Measurements from ENCODE around the gene EPAS1.

The EPAS1 gene

DNA sequence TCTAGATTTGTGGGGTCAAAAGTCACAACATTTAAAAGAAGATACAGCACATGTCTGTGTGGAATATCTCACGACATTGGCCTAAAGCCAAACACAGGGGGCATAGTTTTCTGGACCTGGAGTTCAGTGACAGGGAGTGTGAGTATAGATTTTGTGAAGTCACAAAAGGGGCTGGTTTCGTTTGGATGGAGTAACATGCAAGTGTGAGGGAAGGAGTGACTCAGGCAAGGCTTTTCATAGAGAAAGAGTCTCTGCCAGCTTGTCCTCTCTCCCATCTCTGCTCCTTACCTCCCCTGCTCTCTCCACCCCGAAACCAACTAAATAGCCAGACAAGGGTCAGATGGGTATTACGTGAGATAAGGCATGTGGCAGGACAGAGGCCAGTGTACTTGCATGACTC lies 3.7 kb upstream of the EPAS1 start:
- Histone ChIP-seq H3K4me1 (ENCODE audit: insufficient read depth, low read length) (no peaks in the 10 kb centered on the region), H3K4me3 (ENCODE audit: low read length) (no peak overlapping the region), H3K36me3 (ENCODE audit: insufficient read depth, low read length) (no peaks in the 10 kb centered on the region), H3K27me3 (ENCODE audit: insufficient read depth, low read length) (peaks cover 41% of the 10 kb centered on the region), H3K9ac (ENCODE audit: low read depth, low read length) (no peak overlapping the region), H3K27ac (ENCODE audit: low read depth, low read length) (no peak overlapping the region), H3K9me3 (ENCODE audit: insufficient read depth, low read depth, low read length) (no peaks in the 10 kb centered on the region)
- WGBS = 87% methylated on average over 4 of the region's 4 CpGs

GRCh38 chr2:46294176-46294836 lies 2.9 kb upstream of the EPAS1 start:
- Histone ChIP-seq H3K9me3 (ENCODE audit: insufficient read depth, low read depth, low read length) (no peaks in the 10 kb centered on the region), H3K27me3 (ENCODE audit: insufficient read depth, low read length) (peaks cover 49% of the 10 kb centered on the region), H3K36me3 (ENCODE audit: insufficient read depth, low read length) (no peaks in the 10 kb centered on the region), H3K9ac (ENCODE audit: low read depth, low read length) (no peak overlapping the region), H3K27ac (ENCODE audit: low read depth, low read length) (no peak overlapping the region), H3K4me3 (ENCODE audit: low read length) (no peak overlapping the region), H3K4me1 (ENCODE audit: insufficient read depth, low read length) (peaks cover 2% of the 10 kb centered on the region; the same call in 1 of the 2 replicates)
- 68% methylated on average over 7 of the region's 7 CpGs for WGBS

DNA sequence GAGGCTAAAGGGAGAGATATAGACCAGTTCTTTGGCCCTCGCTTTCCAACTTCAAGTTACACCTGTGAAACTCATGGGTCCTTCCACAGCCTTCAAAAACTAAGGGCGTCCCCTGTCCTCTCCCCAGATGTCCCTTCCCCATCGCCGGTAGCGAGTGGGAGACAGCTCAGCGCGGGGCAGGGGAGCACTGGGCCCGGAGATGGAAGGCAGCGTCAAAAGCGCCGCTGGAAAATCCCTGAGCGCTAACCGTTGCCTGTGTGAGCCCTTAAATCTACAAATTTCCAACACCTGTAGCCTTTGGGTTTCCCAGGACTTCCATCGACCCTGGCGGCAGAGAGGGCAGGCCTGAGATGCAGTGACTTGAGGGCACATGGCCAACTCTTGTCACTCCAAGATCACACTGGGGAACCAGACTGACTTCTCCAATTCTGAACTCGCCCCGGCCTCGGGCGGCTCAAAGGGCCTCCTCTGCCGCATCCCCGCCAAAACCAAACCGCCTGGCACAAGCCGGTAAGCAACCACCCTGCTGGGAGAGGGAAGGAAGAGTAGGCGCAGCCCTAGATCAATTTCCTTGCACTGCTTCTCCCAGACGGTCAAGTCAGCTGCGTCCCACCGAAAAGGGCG lies 879 bp upstream of the EPAS1 start:
- no peak overlapping the region for H3K27ac ChIP-seq (ENCODE audit: low read depth, low read length)
- H3K36me3 ChIP-seq (ENCODE audit: insufficient read depth, low read length) = no peaks in the 10 kb centered on the region
- peaks cover 69% of the 10 kb centered on the region for H3K27me3 ChIP-seq (ENCODE audit: insufficient read depth, low read length)
- peaks cover 14% of the 10 kb centered on the region for H3K4me1 ChIP-seq (ENCODE audit: insufficient read depth, low read length)
- peak overlapping the region; percentile 75 for H3K4me3 ChIP-seq (ENCODE audit: low read length)
- 28% methylated on average over 28 of the region's 28 CpGs for WGBS
- H3K9ac ChIP-seq (ENCODE audit: low read depth, low read length) = 0 out of 2 replicates have a peak overlapping the region, but pooled peaks have one; percentile 25
- H3K9me3 ChIP-seq (ENCODE audit: insufficient read depth, low read depth, low read length) = no peaks in the 10 kb centered on the region

DNA sequence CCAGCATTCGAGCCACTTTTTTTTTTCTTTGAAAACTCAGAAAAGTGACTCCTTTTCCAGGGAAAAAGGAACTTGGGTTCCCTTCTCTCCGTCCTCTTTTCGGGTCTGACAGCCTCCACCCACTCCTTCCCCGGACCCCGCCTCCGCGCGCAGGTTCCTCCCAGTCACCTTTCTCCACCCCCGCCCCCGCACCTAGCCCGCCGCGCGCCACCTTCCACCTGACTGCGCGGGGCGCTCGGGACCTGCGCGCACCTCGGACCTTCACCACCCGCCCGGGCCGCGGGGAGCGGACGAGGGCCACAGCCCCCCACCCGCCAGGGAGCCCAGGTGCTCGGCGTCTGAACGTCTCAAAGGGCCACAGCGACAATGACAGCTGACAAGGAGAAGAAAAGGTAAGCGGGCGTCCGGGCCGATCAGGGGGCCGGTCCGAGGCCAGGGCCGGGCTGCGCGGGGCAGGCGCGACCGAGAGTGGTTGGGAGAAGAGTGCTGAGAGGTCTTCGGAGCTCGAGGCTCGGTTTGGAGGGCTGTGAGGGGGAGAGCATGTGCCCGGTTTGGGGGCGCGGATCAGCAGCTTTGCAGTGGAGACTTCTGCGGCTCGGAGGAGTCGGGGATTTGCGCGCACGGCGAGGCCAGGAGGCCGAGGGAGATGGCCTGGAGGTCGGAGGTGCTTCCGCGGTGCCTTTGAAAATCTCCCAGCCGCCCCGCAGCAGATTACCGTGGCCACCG lies 502 bp downstream of the EPAS1 start:
- peaks cover 82% of the 10 kb centered on the region for H3K27me3 ChIP-seq (ENCODE audit: insufficient read depth, low read length)
- H3K4me3 ChIP-seq (ENCODE audit: low read length) = peak overlapping the region; percentile 75
- no peaks in the 10 kb centered on the region for H3K36me3 ChIP-seq (ENCODE audit: insufficient read depth, low read length)
- no peaks in the 10 kb centered on the region for H3K9me3 ChIP-seq (ENCODE audit: insufficient read depth, low read depth, low read length)
- H3K9ac ChIP-seq (ENCODE audit: low read depth, low read length) = no peak overlapping the region
- H3K4me1 ChIP-seq (ENCODE audit: insufficient read depth, low read length) = peaks cover 14% of the 10 kb centered on the region
- WGBS = 1% methylated on average over 65 of the region's 65 CpGs
- H3K27ac ChIP-seq (ENCODE audit: low read depth, low read length) = no peak overlapping the region

GRCh38 chr2:46298272-46298521 lies 990 bp downstream of the EPAS1 start:
- H3K27ac ChIP-seq (ENCODE audit: low read depth, low read length) = no peak overlapping the region
- 1% methylated on average over 19 of the region's 19 CpGs for WGBS
- H3K4me3 ChIP-seq (ENCODE audit: low read length) = peak overlapping the region; percentile 75

GRCh38 chr2:46298522-46299353 lies 1.5 kb downstream of the EPAS1 start:
- H3K9ac ChIP-seq (ENCODE audit: low read depth, low read length) = no peak overlapping the region
- no peak overlapping the region for H3K27ac ChIP-seq (ENCODE audit: low read depth, low read length)

More at GRCh38 chr2:46298272-46298521, 990 bp downstream of the EPAS1 start:
- peaks cover 14% of the 10 kb centered on the region for H3K4me1 ChIP-seq (ENCODE audit: insufficient read depth, low read length)
- no peaks in the 10 kb centered on the region for H3K36me3 ChIP-seq (ENCODE audit: insufficient read depth, low read length)
- H3K9me3 ChIP-seq (ENCODE audit: insufficient read depth, low read depth, low read length) = no peaks in the 10 kb centered on the region
- H3K27me3 ChIP-seq (ENCODE audit: insufficient read depth, low read length) = peaks cover 85% of the 10 kb centered on the region
- H3K9ac ChIP-seq (ENCODE audit: low read depth, low read length) = no peak overlapping the region

DNA sequence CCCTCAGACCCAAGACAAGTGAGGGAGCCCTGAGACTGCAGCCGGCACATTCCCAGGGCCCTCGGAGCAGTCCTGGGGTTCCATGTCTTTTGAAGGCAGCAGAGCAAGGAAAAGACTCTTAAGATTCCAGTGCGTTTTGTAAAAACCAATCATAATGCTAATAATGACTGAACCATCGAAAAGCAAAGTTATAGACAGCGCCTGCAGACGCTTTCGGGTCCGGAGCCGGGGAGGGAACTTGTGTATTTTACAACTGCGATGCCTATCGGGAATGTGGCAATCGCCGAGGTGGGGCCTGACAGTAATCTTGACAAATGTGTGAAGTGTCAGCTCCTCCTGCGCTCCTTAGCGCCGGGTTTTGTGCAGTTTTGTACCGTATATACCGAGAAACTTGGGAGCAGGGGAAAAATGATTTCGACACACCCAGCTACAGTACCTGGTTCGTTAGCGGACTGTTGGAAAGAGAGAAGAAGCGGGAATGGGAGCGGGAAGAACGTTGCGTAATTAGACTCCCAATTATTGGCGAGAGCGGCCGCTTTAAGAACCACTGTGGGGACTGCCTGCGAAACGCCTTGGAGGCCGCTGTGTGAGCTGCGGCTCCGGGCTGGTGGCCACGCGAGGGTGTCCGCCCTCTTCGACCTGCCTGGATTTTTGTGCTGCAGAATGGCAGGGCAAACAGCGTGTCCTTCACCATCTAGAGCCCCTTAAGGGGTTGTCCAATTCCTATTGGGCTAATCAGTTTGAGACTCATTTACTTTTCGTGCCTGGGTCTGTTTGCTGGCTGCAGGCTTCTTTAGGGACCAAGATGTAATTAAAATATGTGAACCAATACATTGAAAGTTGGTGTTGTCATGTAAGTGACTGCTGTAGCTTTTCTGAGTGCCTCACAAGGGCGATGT lies 2.4 kb downstream of the EPAS1 start:
- H3K27me3 ChIP-seq (ENCODE audit: insufficient read depth, low read length) = peaks cover 89% of the 10 kb centered on the region

More at GRCh38 chr2:46298522-46299353, 1.5 kb downstream of the EPAS1 start:
- peak overlapping the region; percentile 75 for H3K4me3 ChIP-seq (ENCODE audit: low read length)
- peaks cover 90% of the 10 kb centered on the region for H3K27me3 ChIP-seq (ENCODE audit: insufficient read depth, low read length)
- no peaks in the 10 kb centered on the region for H3K9me3 ChIP-seq (ENCODE audit: insufficient read depth, low read depth, low read length)
- H3K4me1 ChIP-seq (ENCODE audit: insufficient read depth, low read length) = peaks cover 14% of the 10 kb centered on the region
- H3K36me3 ChIP-seq (ENCODE audit: insufficient read depth, low read length) = no peaks in the 10 kb centered on the region
- WGBS = 1% methylated on average over 71 of the region's 71 CpGs

GRCh38 chr2:46300406-46300832 lies 3.2 kb downstream of the EPAS1 start:
- Histone ChIP-seq H3K4me3 (ENCODE audit: low read length) (no peak overlapping the region), H3K27me3 (ENCODE audit: insufficient read depth, low read length) (peaks cover 81% of the 10 kb centered on the region)
- WGBS = 77% methylated on average over 6 of the region's 6 CpGs

More for the DNA sequence above, 2.4 kb downstream of the EPAS1 start:
- Histone ChIP-seq H3K4me1 (ENCODE audit: insufficient read depth, low read length) (peaks cover 20% of the 10 kb centered on the region), H3K9me3 (ENCODE audit: insufficient read depth, low read depth, low read length) (no peaks in the 10 kb centered on the region), H3K27ac (ENCODE audit: low read depth, low read length) (no peak overlapping the region), H3K4me3 (ENCODE audit: low read length) (peak overlapping the region; percentile 75), H3K9ac (ENCODE audit: low read depth, low read length) (no peak overlapping the region), H3K36me3 (ENCODE audit: insufficient read depth, low read length) (no peaks in the 10 kb centered on the region)
- WGBS = 2% methylated on average over 40 of the region's 40 CpGs

GRCh38 chr2:46302005-46302695 lies 4.9 kb downstream of the EPAS1 start:
- H3K27ac ChIP-seq (ENCODE audit: low read depth, low read length) = no peak overlapping the region
- peaks cover 29% of the 10 kb centered on the region for H3K4me1 ChIP-seq (ENCODE audit: insufficient read depth, low read length)
- WGBS = 100% methylated on average over 1 of the region's 4 CpGs
- peaks cover 66% of the 10 kb centered on the region for H3K27me3 ChIP-seq (ENCODE audit: insufficient read depth, low read length)
- H3K9me3 ChIP-seq (ENCODE audit: insufficient read depth, low read depth, low read length) = 0 out of 2 replicates have a peak, but pooled peaks cover 6% of the 10 kb centered on the region
- no peak overlapping the region for H3K4me3 ChIP-seq (ENCODE audit: low read length)
- no peaks in the 10 kb centered on the region for H3K36me3 ChIP-seq (ENCODE audit: insufficient read depth, low read length)
- no peak overlapping the region for H3K9ac ChIP-seq (ENCODE audit: low read depth, low read length)

More at GRCh38 chr2:46300406-46300832, 3.2 kb downstream of the EPAS1 start:
- Histone ChIP-seq H3K4me1 (ENCODE audit: insufficient read depth, low read length) (peaks cover 24% of the 10 kb centered on the region), H3K9me3 (ENCODE audit: insufficient read depth, low read depth, low read length) (0 out of 2 replicates have a peak, but pooled peaks cover 6% of the 10 kb centered on the region), H3K36me3 (ENCODE audit: insufficient read depth, low read length) (no peaks in the 10 kb centered on the region), H3K27ac (ENCODE audit: low read depth, low read length) (no peak overlapping the region), H3K9ac (ENCODE audit: low read depth, low read length) (no peak overlapping the region)

GRCh38 chr2:46303233-46303632 lies 6.0 kb downstream of the EPAS1 start:
- H3K27me3 ChIP-seq (ENCODE audit: insufficient read depth, low read length) = peaks cover 55% of the 10 kb centered on the region
- H3K27ac ChIP-seq (ENCODE audit: low read depth, low read length) = no peak overlapping the region
- H3K4me3 ChIP-seq (ENCODE audit: low read length) = no peak overlapping the region
- H3K9ac ChIP-seq (ENCODE audit: low read depth, low read length) = no peak overlapping the region
- 0 out of 2 replicates have a peak, but pooled peaks cover 6% of the 10 kb centered on the region for H3K9me3 ChIP-seq (ENCODE audit: insufficient read depth, low read depth, low read length)
- WGBS = 71% methylated on average over 2 of the region's 3 CpGs
- peaks cover 29% of the 10 kb centered on the region for H3K4me1 ChIP-seq (ENCODE audit: insufficient read depth, low read length)
- no peaks in the 10 kb centered on the region for H3K36me3 ChIP-seq (ENCODE audit: insufficient read depth, low read length)
